GM21390 (cell line): ENCODE measurements around the gene MAP4K5.
A peak's percentile ranks its signal among the peaks of the same experiment; 100 is the strongest.

Source experiments
- ATAC-seq: cut with Tn5 transposase; IDR thresholded peaks from one replicate; pipeline ENCODE4 v1.9.1; 2021; ENCODE audit not compliant: unreplicated experiment

MAP4K5 gene

GRCh38 chr14:50403419-50403818, 128.9 kb downstream of the MAP4K5 start:
- ATAC-seq, result peak; percentile 67

- ATAC-seq, result no peak
These were observed 129.4 kb downstream of the MAP4K5 start for GRCh38 chr14:50402965-50403364.

GRCh38 chr14:50400461-50400860, 131.9 kb downstream of the MAP4K5 start:
- no peak for ATAC-seq

- no peak for ATAC-seq
These were observed 132.9 kb downstream of the MAP4K5 start for GRCh38 chr14:50399251-50400032.

- ATAC-seq, result no peak
These were observed 134.2 kb downstream of the MAP4K5 start for GRCh38 chr14:50398189-50398580.

- ATAC-seq, result no peak
These were observed 134.8 kb downstream of the MAP4K5 start for GRCh38 chr14:50397390-50398188.

- ATAC-seq, result peak; percentile 59
These were observed 135.6 kb downstream of the MAP4K5 start, which contains the start of gene CDKL1 for GRCh38 chr14:50396631-50397389. TSS of gene CDKL1 (minus strand) at chr14:50396881. CDS start at chr14:50395868, 1,013 bp downstream.

- no peak for ATAC-seq
These were observed 136.9 kb downstream of the MAP4K5 start for GRCh38 chr14:50395448-50395847.

- ATAC-seq, result no peak
These were observed 137.7 kb downstream of the MAP4K5 start for GRCh38 chr14:50394713-50395112.

GRCh38 chr14:50389668-50390441, 142.5 kb downstream of the MAP4K5 start:
- ATAC-seq, result no peak

GRCh38 chr14:50388256-50388931, 144.0 kb downstream of the MAP4K5 start:
- ATAC-seq, result no peak

GRCh38 chr14:50387548-50387947, 144.8 kb downstream of the MAP4K5 start:
- ATAC-seq, result no peak

GRCh38 chr14:50383618-50384225, 148.6 kb downstream of the MAP4K5 start:
- no peak for ATAC-seq

GRCh38 chr14:50381823-50382287, 150.5 kb downstream of the MAP4K5 start:
- ATAC-seq, result no peak

- no peak for ATAC-seq
These were observed 151.4 kb downstream of the MAP4K5 start for GRCh38 chr14:50381008-50381407.

GRCh38 chr14:50380455-50380854, 151.9 kb downstream of the MAP4K5 start:
- no peak for ATAC-seq

- ATAC-seq, result no peak
These were observed 152.8 kb downstream of the MAP4K5 start for GRCh38 chr14:50379563-50379962.

- ATAC-seq, result no peak
These were observed 154.8 kb downstream of the MAP4K5 start for GRCh38 chr14:50377550-50378085.

- ATAC-seq, result no peak
These were observed 156.6 kb downstream of the MAP4K5 start for GRCh38 chr14:50375760-50376159.
